Measurements from ENCODE around the gene GNA14. TPM values are rescaled to one million over a fixed set of nuclear protein-coding genes. Genes with fewer than 3 reads are reported as not detected.
"Not testable (repeated sequence)": the region's sequence is repeated elsewhere in the genome, so short reads cannot be mapped to it uniquely, and the experiment has no call there.

GNA14 gene
- total RNA-seq, 5 donors from 2014 or later (not counting 1 experiment from before 2014, with no cell fraction given): not detected

DNA sequence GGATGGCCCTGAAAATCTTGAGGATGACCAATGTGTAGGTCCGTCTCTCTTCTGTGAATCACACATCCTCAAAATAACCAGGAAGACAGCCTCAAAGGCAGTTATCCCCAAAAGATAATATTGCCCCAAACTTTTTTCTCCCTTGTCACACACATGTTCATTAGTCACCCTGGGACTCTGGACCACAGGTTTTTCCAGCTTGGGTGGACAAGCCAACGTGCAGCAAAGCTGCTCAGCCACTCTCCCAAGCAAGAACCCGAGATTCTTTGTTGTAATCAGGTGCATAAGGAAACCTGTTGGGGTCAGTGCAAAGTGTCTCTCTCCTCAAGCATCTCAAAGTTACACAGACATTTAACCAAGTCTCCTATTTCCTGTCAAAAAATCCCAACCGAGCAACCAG lies 196.6 kb downstream of the GNA14 start:
- CTCF ChIA-PET: interaction anchor here (1.2 to 1.8 kb wide), 2 partner anchors 11 to 14 kb away, joined by 4 read pairs; no protein-coding TSS in a partner anchor
- H3K4me1 Mint-ChIP-seq: peaks cover 8 to 21% (median 15%) of the 10 kb centered on the region in 3 donors
- no peak for DNase-seq
- no peak overlapping the region for H3K27ac Mint-ChIP-seq
- Histone ChIP-seq H3K36me3 (ENCODE audit: control insufficient read depth in 2 of 2, extremely low read depth in 1 of 2, insufficient read depth in 1 of 2, low read length in 1 of 2) (no peaks in the 10 kb centered on the region), H3K9me3 (no peaks in the 10 kb centered on the region), H3K27me3 (replicated peaks in 1 of 2; ENCODE audit: control insufficient read depth in 2 of 2, extremely low read depth in 1 of 2, insufficient read depth in 2 of 2, low read length in 1 of 2) (peaks cover 0 to 6% of the 10 kb centered on the region in 2 experiments), H3K4me3 (ENCODE audit: control insufficient read depth in 1 of 2, extremely low read depth in 1 of 2, low read length in 1 of 2) (no peak overlapping the region), H3K4me1 (ENCODE audit: control insufficient read depth in 1 of 2, extremely low read depth in 1 of 2, insufficient read depth in 2 of 2, low read length in 2 of 2) (peaks cover 0 to 2% of the 10 kb centered on the region in 2 experiments), H3K27ac (ENCODE audit: low read length) (no peak overlapping the region)
- no peak for ATAC-seq (replicated peaks in 1 of 4)
- POLR2A ChIA-PET: interaction anchor here in 1 of 2 donors (1.0 kb wide), 1 partner anchor 9 kb away, joined by 3 read pairs; no protein-coding TSS in a partner anchor
- H3K9me3 Mint-ChIP-seq: peaks cover 4 to 7% (median 6%) of the 10 kb centered on the region in 3 donors
- whole genome bisulfite sequencing (ENCODE audit: insufficient coverage): 82% methylated on average over 2 of the region's 4 CpGs
- peaks cover 8 to 11% of the 10 kb centered on the region in 2 donors for H3K27me3 Mint-ChIP-seq
- peaks cover 4% of the 10 kb centered on the region for H3K36me3 Mint-ChIP-seq
- H3K4me3 Mint-ChIP-seq: no peak overlapping the region

DNA sequence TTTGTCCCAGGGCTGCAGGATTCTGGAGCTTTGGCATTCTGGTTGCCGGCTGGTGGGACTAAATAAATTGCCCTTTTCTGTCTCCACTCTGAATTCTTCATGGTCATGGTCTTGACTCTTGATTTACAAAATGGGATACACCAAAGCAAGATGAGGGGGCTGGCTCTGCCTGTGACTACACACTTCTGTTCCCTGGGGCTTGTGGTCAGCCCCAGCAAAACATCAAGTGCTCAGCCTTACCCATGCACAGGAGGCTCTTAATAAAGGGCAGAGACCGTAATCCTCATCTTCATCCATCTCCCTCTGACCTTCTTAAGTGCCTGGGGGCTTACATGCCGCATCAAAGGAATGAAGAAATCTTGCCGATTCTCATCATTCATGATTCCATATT lies 198.0 kb downstream of the GNA14 start:
- H3K27ac Mint-ChIP-seq: no peak overlapping the region
- H3K27me3 Mint-ChIP-seq: peaks cover 8 to 11% of the 10 kb centered on the region in 2 donors
- peaks cover 8 to 19% (median 13%) of the 10 kb centered on the region in 3 donors for H3K4me1 Mint-ChIP-seq
- peaks cover 4% of the 10 kb centered on the region for H3K36me3 Mint-ChIP-seq
- H3K9me3 Mint-ChIP-seq: peaks cover 4 to 7% (median 6%) of the 10 kb centered on the region in 3 donors
- Histone ChIP-seq H3K9me3 (no peaks in the 10 kb centered on the region), H3K4me3 (ENCODE audit: control insufficient read depth in 1 of 2, extremely low read depth in 1 of 2, low read length in 1 of 2) (no peak overlapping the region), H3K36me3 (ENCODE audit: control insufficient read depth in 2 of 2, extremely low read depth in 1 of 2, insufficient read depth in 1 of 2, low read length in 1 of 2) (no peaks in the 10 kb centered on the region), H3K27me3 (replicated peaks in 1 of 2; ENCODE audit: control insufficient read depth in 2 of 2, extremely low read depth in 1 of 2, insufficient read depth in 2 of 2, low read length in 1 of 2) (peaks cover 0 to 6% of the 10 kb centered on the region in 2 experiments), H3K27ac (ENCODE audit: low read length) (no peak overlapping the region), H3K4me1 (ENCODE audit: control insufficient read depth in 1 of 2, extremely low read depth in 1 of 2, insufficient read depth in 2 of 2, low read length in 2 of 2) (peaks cover 0 to 2% of the 10 kb centered on the region in 2 experiments)
- CTCF ChIA-PET: interaction anchor here in 1 of 2 donors (1.2 kb wide), 1 partner anchor 16 kb away, joined by 5 read pairs; no protein-coding TSS in a partner anchor
- DNase-seq: no peak
- POLR2A ChIA-PET: no interaction called here
- H3K4me3 Mint-ChIP-seq: no peak overlapping the region
- ATAC-seq (replicated peaks in 1 of 4): no peak
- WGBS (ENCODE audit: insufficient coverage): 96% methylated on average over 4 of the region's 4 CpGs

DNA sequence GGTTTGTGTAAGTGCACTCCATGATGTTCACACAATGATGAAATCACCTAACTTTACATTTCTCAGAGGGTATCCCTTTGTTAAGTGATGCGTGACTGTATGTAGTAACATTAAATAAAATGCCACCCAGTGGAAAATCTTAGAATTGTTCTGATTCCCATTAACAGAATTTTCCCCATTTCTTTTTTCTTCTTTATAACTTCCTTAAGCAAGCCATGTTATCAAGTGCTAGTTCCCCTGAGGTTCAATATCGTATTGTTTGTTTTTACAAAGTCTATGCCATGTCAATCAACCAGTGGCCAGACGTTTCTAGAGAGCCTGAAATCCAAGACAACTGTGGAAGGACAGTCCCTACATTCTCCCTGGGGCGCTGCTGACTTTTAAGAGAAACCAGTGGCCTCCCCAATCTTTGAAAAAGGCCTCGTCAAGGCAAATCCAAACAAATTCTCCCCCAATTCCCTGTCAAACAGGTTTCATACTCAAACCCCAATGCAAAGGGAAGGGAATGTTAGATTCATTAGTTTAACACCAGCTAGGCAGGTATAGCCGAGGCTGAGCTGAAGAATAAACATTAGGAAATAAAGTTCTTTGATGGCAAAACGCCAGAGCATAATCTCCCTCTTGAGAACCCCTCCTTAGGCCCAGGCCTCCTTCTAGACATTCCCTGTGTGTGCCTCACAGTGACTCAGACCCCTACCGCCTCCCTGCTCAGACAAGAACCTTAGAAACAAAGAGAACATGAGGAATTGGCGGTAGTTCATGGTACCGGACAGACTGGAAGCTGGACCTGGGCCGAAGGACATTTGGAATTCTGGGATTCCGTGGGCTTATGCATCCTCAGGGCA lies 198.7 kb downstream of the GNA14 start:
- no peak overlapping the region for H3K27ac ChIP-seq (ENCODE audit: low read length)
- no peak overlapping the region for H3K27ac Mint-ChIP-seq
- H3K4me3 Mint-ChIP-seq: no peak overlapping the region
- H3K36me3 ChIP-seq (ENCODE audit: control insufficient read depth in 2 of 2, extremely low read depth in 1 of 2, insufficient read depth in 1 of 2, low read length in 1 of 2): no peaks in the 10 kb centered on the region
- H3K4me1 ChIP-seq (ENCODE audit: control insufficient read depth in 1 of 2, extremely low read depth in 1 of 2, insufficient read depth in 2 of 2, low read length in 2 of 2): peaks cover 0 to 2% of the 10 kb centered on the region in 2 experiments
- peaks cover 0 to 9% of the 10 kb centered on the region in 2 experiments for H3K27me3 ChIP-seq (replicated peaks in 1 of 2; ENCODE audit: control insufficient read depth in 2 of 2, extremely low read depth in 1 of 2, insufficient read depth in 2 of 2, low read length in 1 of 2)
- peaks cover 4 to 7% (median 6%) of the 10 kb centered on the region in 3 donors for H3K9me3 Mint-ChIP-seq
- H3K36me3 Mint-ChIP-seq: peaks cover 4% of the 10 kb centered on the region
- WGBS (ENCODE audit: insufficient coverage): 85% methylated on average over 7 of the region's 12 CpGs
- no peaks in the 10 kb centered on the region for H3K9me3 ChIP-seq
- no peak for DNase-seq
- no peak for ATAC-seq (replicated peaks in 1 of 4)
- H3K27me3 Mint-ChIP-seq: peaks cover 8 to 11% of the 10 kb centered on the region in 2 donors
- H3K4me1 Mint-ChIP-seq: peaks cover 8 to 13% (median 11%) of the 10 kb centered on the region in 3 donors
- ChIA-PET CTCF (interaction anchor here in 1 of 2 donors (1.2 kb wide), 1 partner anchor 16 kb away, joined by 5 read pairs; no protein-coding TSS in a partner anchor), POLR2A (no interaction called here)
- no peak overlapping the region for H3K4me3 ChIP-seq (ENCODE audit: control insufficient read depth in 1 of 2, extremely low read depth in 1 of 2, low read length in 1 of 2)

DNA sequence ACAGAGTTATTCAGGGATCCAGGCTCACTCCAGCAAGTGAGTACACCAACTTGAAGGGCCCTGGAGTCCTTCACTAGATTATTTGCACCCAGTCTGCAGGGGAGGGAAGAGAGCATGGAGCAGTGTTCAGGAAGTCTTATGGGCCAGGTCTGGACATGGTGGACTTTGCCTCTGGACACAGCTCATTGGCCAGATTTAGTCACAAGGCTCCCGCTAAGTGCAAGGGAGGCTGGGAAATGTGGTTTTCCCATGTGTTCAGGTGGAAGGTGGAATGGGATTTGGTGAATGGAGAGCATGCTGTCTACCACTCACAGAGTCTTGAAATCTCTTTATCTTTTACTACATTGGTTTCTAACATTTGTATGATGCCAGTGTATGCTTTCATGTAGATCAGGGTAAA lies 200.5 kb downstream of the GNA14 start:
- POLR2A ChIA-PET: interaction anchor here in 1 of 2 donors (0.5 kb wide), 1 partner anchor 1594 kb away, joined by 3 read pairs; no protein-coding TSS in a partner anchor
- H3K4me1 ChIP-seq (ENCODE audit: control insufficient read depth in 1 of 2, extremely low read depth in 1 of 2, insufficient read depth in 2 of 2, low read length in 2 of 2): no peaks in the 10 kb centered on the region
- DNase-seq (no peak), ATAC-seq (replicated peaks in 1 of 4) (no peak)
- no peak overlapping the region for H3K4me3 Mint-ChIP-seq
- WGBS (ENCODE audit: insufficient coverage): 100% methylated on average over 1 of the region's 1 CpG
- H3K9me3 ChIP-seq: no peaks in the 10 kb centered on the region
- peaks cover 0 to 12% of the 10 kb centered on the region in 2 experiments for H3K27me3 ChIP-seq (replicated peaks in 1 of 2; ENCODE audit: control insufficient read depth in 2 of 2, extremely low read depth in 1 of 2, insufficient read depth in 2 of 2, low read length in 1 of 2)
- no peak overlapping the region for H3K27ac Mint-ChIP-seq
- CTCF ChIA-PET: no interaction called here
- H3K27ac ChIP-seq (ENCODE audit: low read length): no peak overlapping the region
- peaks cover 8 to 11% of the 10 kb centered on the region in 2 donors for H3K27me3 Mint-ChIP-seq
- H3K4me1 Mint-ChIP-seq: no peaks in the 10 kb centered on the region
- H3K36me3 Mint-ChIP-seq: peaks cover 4% of the 10 kb centered on the region
- no peak overlapping the region for H3K4me3 ChIP-seq (ENCODE audit: control insufficient read depth in 1 of 2, extremely low read depth in 1 of 2, low read length in 1 of 2)
- peaks cover 4 to 7% (median 6%) of the 10 kb centered on the region in 3 donors for H3K9me3 Mint-ChIP-seq
- no peaks in the 10 kb centered on the region for H3K36me3 ChIP-seq (ENCODE audit: control insufficient read depth in 2 of 2, extremely low read depth in 1 of 2, insufficient read depth in 1 of 2, low read length in 1 of 2)

DNA sequence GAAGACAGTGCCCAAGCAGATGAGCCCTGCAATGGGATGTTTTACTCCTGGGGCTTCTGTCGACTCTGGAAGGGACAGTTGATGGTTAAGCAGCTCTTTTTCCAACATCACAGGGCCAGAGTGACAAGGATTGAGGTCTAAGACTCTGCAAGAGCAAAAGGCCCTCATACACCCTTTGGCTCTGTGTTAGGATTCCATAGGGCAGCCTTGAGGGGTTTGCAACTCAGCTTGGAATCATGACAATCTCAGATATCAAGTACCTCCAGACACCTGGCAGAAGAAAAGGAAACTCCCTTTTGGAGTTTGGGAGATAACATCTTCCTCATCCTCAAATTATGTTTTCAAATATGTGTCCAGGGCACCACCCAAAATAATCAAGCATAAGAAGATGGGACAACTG lies 205.7 kb downstream of the GNA14 start:
- ATAC-seq (replicated peaks in 1 of 4) (no peak), DNase-seq (no peak)
- Mint-ChIP-seq H3K4me1 (no peaks in the 10 kb centered on the region), H3K27me3 (peaks cover 0 to 5% of the 10 kb centered on the region in 2 donors), H3K36me3 (peaks cover under 1% of the 10 kb centered on the region), H3K27ac (no peak overlapping the region), H3K9me3 (peaks cover 2 to 4% (median 3%) of the 10 kb centered on the region in 3 donors), H3K4me3 (no peak overlapping the region)
- Histone ChIP-seq H3K27me3 (replicated peaks in 1 of 2; ENCODE audit: control insufficient read depth in 2 of 2, extremely low read depth in 1 of 2, insufficient read depth in 2 of 2, low read length in 1 of 2) (peaks cover 0 to 6% of the 10 kb centered on the region in 2 experiments), H3K36me3 (ENCODE audit: control insufficient read depth in 2 of 2, extremely low read depth in 1 of 2, insufficient read depth in 1 of 2, low read length in 1 of 2) (no peaks in the 10 kb centered on the region), H3K9me3 (no peaks in the 10 kb centered on the region), H3K4me3 (ENCODE audit: control insufficient read depth in 1 of 2, extremely low read depth in 1 of 2, low read length in 1 of 2) (no peak overlapping the region), H3K27ac (ENCODE audit: low read length) (no peak overlapping the region), H3K4me1 (ENCODE audit: control insufficient read depth in 1 of 2, extremely low read depth in 1 of 2, insufficient read depth in 2 of 2, low read length in 2 of 2) (no peaks in the 10 kb centered on the region)
- ChIA-PET POLR2A (no interaction called here), CTCF (interaction anchor here (1.1 to 4.1 kb wide), 5 partner anchors 9 to 14 kb away, joined by 3 to 12 read pairs (median 4); no protein-coding TSS in a partner anchor)
- no CpG with 5 or more reads among the region's 1 CpG for WGBS (ENCODE audit: insufficient coverage)

DNA sequence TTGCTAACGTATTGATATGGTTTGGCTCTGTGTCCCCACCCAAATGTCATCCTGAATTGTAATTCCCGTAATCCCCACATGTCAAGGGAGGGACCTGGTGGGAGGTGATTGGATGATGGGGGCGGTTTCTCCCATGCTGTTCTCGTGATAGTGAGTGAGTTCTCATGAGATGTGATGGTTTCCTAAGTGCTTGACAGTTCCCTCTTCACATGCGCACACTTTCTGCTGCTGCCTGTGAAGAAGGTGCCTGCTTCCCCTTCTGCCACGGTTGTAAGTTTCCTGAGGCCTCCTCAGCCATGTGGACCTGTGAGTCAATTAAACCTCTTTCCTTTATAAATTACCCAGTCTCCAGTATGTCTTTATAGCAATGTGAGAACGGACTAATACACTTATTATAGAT lies 207.0 kb downstream of the GNA14 start:
- CTCF ChIA-PET: interaction anchor here in 1 of 2 donors (4.1 kb wide), 1 partner anchor 16 kb away, joined by 12 read pairs; no protein-coding TSS in a partner anchor
- H3K4me1 Mint-ChIP-seq; H3K4me1 ChIP-seq (ENCODE audit: control insufficient read depth in 1 of 2, extremely low read depth in 1 of 2, insufficient read depth in 2 of 2, low read length in 2 of 2); ATAC-seq (replicated peaks in 1 of 4); H3K4me3 Mint-ChIP-seq; H3K4me3 ChIP-seq (ENCODE audit: control insufficient read depth in 1 of 2, extremely low read depth in 1 of 2, low read length in 1 of 2); H3K27me3 Mint-ChIP-seq; H3K9me3 ChIP-seq; H3K9me3 Mint-ChIP-seq; DNase-seq; H3K36me3 ChIP-seq (ENCODE audit: control insufficient read depth in 2 of 2, extremely low read depth in 1 of 2, insufficient read depth in 1 of 2, low read length in 1 of 2); H3K27ac Mint-ChIP-seq; H3K36me3 Mint-ChIP-seq; POLR2A ChIA-PET; H3K27ac ChIP-seq (ENCODE audit: low read length): not testable (repeated sequence)
- H3K27me3 ChIP-seq (replicated peaks in 1 of 2; ENCODE audit: control insufficient read depth in 2 of 2, extremely low read depth in 1 of 2, insufficient read depth in 2 of 2, low read length in 1 of 2): peaks cover 0 to 11% of the 10 kb centered on the region in 2 experiments
- WGBS (ENCODE audit: insufficient coverage): 54% methylated on average over 4 of the region's 7 CpGs
